CD4-positive, alpha-beta T cell treated with Interleukin-17A for 1 hour (primary cell): Measurements from ENCODE around the gene SNX8.

Source experiments
- DNase-seq: peaks from one replicate; pipeline ENCODE4 v3.0.0-alpha.2; 2020

SNX8 gene

GRCh38 chr7:2242541-2243429 is 71.5 kb downstream of the SNX8 start:
- peak; percentile 16 for DNase-seq

- DNase-seq: peak; percentile 68
These were observed 72.4 kb downstream of the SNX8 start, which contains the start of the genes MRM2 and NUDT1 for GRCh38 chr7:2241580-2242540. Gene MRM2, minus strand, starts transcription at chr7:2242205. Its CDS starts 36 bp downstream, at chr7:2242169. Gene NUDT1, plus strand, starts transcription at chr7:2242226. Its CDS starts 2,349 bp downstream, at chr7:2244575.

GRCh38 chr7:2239242-2239641 is 75.0 kb downstream of the SNX8 start:
- no peak for DNase-seq

- DNase-seq: peak; percentile 34
These were observed 77.1 kb downstream of the SNX8 start for GRCh38 chr7:2237109-2237602.

- no peak for DNase-seq
These were observed 80.3 kb downstream of the SNX8 start for GRCh38 chr7:2233926-2234325.

GRCh38 chr7:2232766-2233520 is 81.3 kb downstream of the SNX8 start, which contains the start of gene MAD1L1:
Gene MAD1L1, minus strand, starts transcription at chr7:2232945. Its CDS starts 2,812 bp downstream, at chr7:2230133.
- peak; percentile 90 for DNase-seq

- DNase-seq: peak; percentile 19
These were observed 82.1 kb downstream of the SNX8 start for GRCh38 chr7:2231992-2232765.

GRCh38 chr7:2230882-2231281 is 83.4 kb downstream of the SNX8 start:
- no peak for DNase-seq

- DNase-seq: no peak
These were observed 84.0 kb downstream of the SNX8 start for GRCh38 chr7:2230226-2230625.

GRCh38 chr7:2229467-2229866 is 84.8 kb downstream of the SNX8 start:
- no peak for DNase-seq

- DNase-seq: no peak
These were observed 85.3 kb downstream of the SNX8 start for GRCh38 chr7:2228921-2229320.

- no peak for DNase-seq
These were observed 86.5 kb downstream of the SNX8 start for GRCh38 chr7:2227699-2228098.

- no peak for DNase-seq
These were observed 88.4 kb downstream of the SNX8 start for GRCh38 chr7:2225830-2226229.

- no peak for DNase-seq
These were observed 88.9 kb downstream of the SNX8 start for GRCh38 chr7:2225336-2225735.

GRCh38 chr7:2224934-2225333 is 89.3 kb downstream of the SNX8 start:
- no peak for DNase-seq

GRCh38 chr7:2224491-2224928 is 89.7 kb downstream of the SNX8 start:
- DNase-seq: no peak

GRCh38 chr7:2223321-2223720 is 90.9 kb downstream of the SNX8 start:
- no peak for DNase-seq

- DNase-seq: no peak
These were observed 91.7 kb downstream of the SNX8 start for GRCh38 chr7:2222516-2222915.

- no peak for DNase-seq
These were observed 93.3 kb downstream of the SNX8 start for GRCh38 chr7:2220954-2221353.

GRCh38 chr7:2220506-2220905 is 93.7 kb downstream of the SNX8 start:
- no peak for DNase-seq

GRCh38 chr7:2220030-2220429 is 94.2 kb downstream of the SNX8 start:
- DNase-seq: no peak
